Measurements from ENCODE around the gene LCK.
A peak's percentile ranks its signal among the peaks of the same experiment; 100 is the strongest.

Gene LCK

GRCh38 chr1:32234792-32235191 is 16.3 kb upstream of the LCK start:
- TF ChIP-seq CTCF (IDR thresholded peaks at IDR 0.05; ENCODE audit: extremely low read depth, insufficient read depth, missing control alignments) = no peak
- in situ Hi-C loops (cut with MboI; ENCODE audit: low pct_unique_long_range_greater_than_20kb, low sequenced_read_pairs, unreplicated experiment) = no loop called here
- no peak for DNase-seq (ENCODE audit: low spot score)

GRCh38 chr1:32239337-32239736 is 11.7 kb upstream of the LCK start:
- no peak for DNase-seq (ENCODE audit: low spot score)
- no peak for TF ChIP-seq CTCF (IDR thresholded peaks at IDR 0.05; ENCODE audit: extremely low read depth, insufficient read depth, missing control alignments)
- in situ Hi-C loops (cut with MboI; ENCODE audit: low pct_unique_long_range_greater_than_20kb, low sequenced_read_pairs, unreplicated experiment) = no loop called here

- in situ Hi-C loops (cut with MboI; ENCODE audit: low pct_unique_long_range_greater_than_20kb, low sequenced_read_pairs, unreplicated experiment) = no loop called here
- no peak for TF ChIP-seq CTCF (IDR thresholded peaks at IDR 0.05; ENCODE audit: extremely low read depth, insufficient read depth, missing control alignments)
- no peak for DNase-seq (ENCODE audit: low spot score)
Measured at GRCh38 chr1:32239790-32240139, 11.3 kb upstream of the LCK start.

- in situ Hi-C loops (cut with MboI; ENCODE audit: low pct_unique_long_range_greater_than_20kb, low sequenced_read_pairs, unreplicated experiment) = no loop called here
- TF ChIP-seq CTCF (IDR thresholded peaks at IDR 0.05; ENCODE audit: extremely low read depth, insufficient read depth, missing control alignments) = peak; percentile 17
- DNase-seq (ENCODE audit: low spot score) = peak; percentile 53
Measured at GRCh38 chr1:32240140-32240951, 10.7 kb upstream of the LCK start.

GRCh38 chr1:32241001-32241763 is 9.9 kb upstream of the LCK start:
- TF ChIP-seq CTCF (IDR thresholded peaks at IDR 0.05; ENCODE audit: extremely low read depth, insufficient read depth, missing control alignments) = peak; percentile 20
- peak; percentile 70 for DNase-seq (ENCODE audit: low spot score)
- in situ Hi-C loops (cut with MboI; ENCODE audit: low pct_unique_long_range_greater_than_20kb, low sequenced_read_pairs, unreplicated experiment) = no loop called here

- TF ChIP-seq CTCF (IDR thresholded peaks at IDR 0.05; ENCODE audit: extremely low read depth, insufficient read depth, missing control alignments) = peak; percentile 7
- peak; percentile 48 for DNase-seq (ENCODE audit: low spot score)
Measured at GRCh38 chr1:32242341-32242851, 8.7 kb upstream of the LCK start.

More at GRCh38 chr1:32242341-32242851, 8.7 kb upstream of the LCK start:
- in situ Hi-C loops (cut with MboI; ENCODE audit: low pct_unique_long_range_greater_than_20kb, low sequenced_read_pairs, unreplicated experiment) = no loop called here
